Ovary (tissue), 3 donors: Measurements from ENCODE around the gene KCNA2.

Experiments used
- CTCF ChIP-seq, 3 donors: fragments of 450-650 bp in 2 of 3; fragments of 200-600 bp in 1 of 3; IDR thresholded peaks; one replicate each; pipeline versions ENCODE4 v1.5.1 to v1.8.0; 2016 to 2022; ENCODE audit warnings: antibody characterized with exemption in 3 of 3, mild to moderate bottlenecking in 1 of 3
- POLR2A ChIP-seq: fragments of 450-650 bp; IDR thresholded peaks from one replicate; pipeline ENCODE4 v1.6.1; 2017; ENCODE audit warnings: antibody characterized with exemption, mild to moderate bottlenecking, moderate library complexity
- donor health status: DM: no; HTN: no; CAD: no.

DNA sequence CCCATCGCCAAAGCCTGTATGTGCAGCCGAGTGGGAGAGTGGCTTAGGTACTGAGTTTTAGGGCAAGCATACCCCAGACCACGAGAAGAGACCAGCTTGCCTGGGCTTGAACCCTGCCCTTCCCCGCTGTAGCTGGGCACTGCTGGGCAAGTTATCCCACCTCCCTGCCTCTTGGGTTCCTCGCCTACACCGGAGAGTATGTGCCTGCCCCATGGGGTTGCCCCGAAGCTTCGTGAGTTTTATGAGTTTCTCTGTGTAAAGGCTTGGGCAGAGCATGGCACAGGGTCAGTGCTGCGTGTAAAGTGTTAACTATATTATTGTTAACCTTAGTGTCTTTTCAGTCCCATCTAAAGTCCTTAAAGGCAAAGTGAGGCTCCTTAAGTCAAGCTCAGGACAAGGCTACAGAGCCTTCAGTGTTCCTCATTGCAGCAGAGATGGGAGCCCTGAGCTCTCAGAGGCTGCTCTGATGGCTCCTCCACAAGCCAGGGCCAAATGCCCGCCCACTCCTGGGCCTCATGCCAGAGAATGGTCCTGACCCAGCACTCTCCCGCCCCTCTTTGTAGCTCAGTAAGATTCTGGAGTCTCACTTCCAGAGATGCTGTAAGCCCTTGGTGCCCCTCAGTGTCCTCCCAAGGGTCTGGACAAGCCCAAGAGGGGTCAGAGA lies 50.2 kb downstream of the KCNA2 start:
- TF ChIP-seq CTCF (IDR thresholded peaks at IDR 0.05) (no peak), POLR2A (no peak)
